K562 (cell line): ENCODE data around the gene CAPZB. TPM values are rescaled to one million over a fixed set of nuclear protein-coding genes. Genes with fewer than 3 reads are reported as not detected.

ENCODE experiments used
- ATAC-seq: fragments of 200-7000 bp; cut with Tn5 transposase; 3 replicates; pipeline ENCODE4 v1.9.1; 2020; ENCODE audit warnings: moderate library complexity
- BruUV-seq: library from RNA; stranded (reverse); fragments of 400-500 nt; replicated peaks from 2 replicates; lab custom pipeline; 2021; lab: Mats Ljungman, UMichigan
- CTCF ChIA-PET: fragments of 300-600 bp; formaldehyde crosslinking; extraction: SDS; loops from one replicate; lab custom pipeline; 2021; ENCODE audit warnings: low intra/inter-chr PET ratio; lab: Yijun Ruan, JAX
- POLR2A ChIA-PET: fragments of 300-600, 350-650 bp; sonication (Branson Sonifier 250); formaldehyde crosslinking; extraction: SDS; loops from one replicate; lab custom pipeline; 2021; ENCODE audit warnings: antibody characterized with exemption, inconsistent platforms; lab: Yijun Ruan, JAX
- DNase-seq, 4 experiments: peaks; one replicate each; pipeline versions ENCODE4 v3.0.0 to v3.0.0-alpha.2; 2011 to 2018; ENCODE audit warnings: low spot score in 3 of 4, mixed read lengths in 3 of 4; ENCODE audit errors: extremely low read depth in 1 of 4
- FAIRE-seq: peaks from 2 replicates; lab custom pipeline; 2011; peaks lifted over from hg19 to GRCh38; lab: Jason Lieb, UNC
- H2AFZ ChIP-seq: 2 replicates; pipeline ENCODE4 v1.6.0; 2011; ENCODE audit warnings: low read depth, low read length, control low read depth, inconsistent platforms
- H3K27ac ChIP-seq: fragments of 200-600 bp; 3 replicates; pipeline ENCODE4 v1.8.0; 2011; ENCODE audit warnings: low read depth, mild to moderate bottlenecking, control low read depth, inconsistent platforms, low read length, moderate library complexity, mixed read lengths; ENCODE audit errors: extremely low read depth
- H3K27me3 ChIP-seq, 2 experiments: fragments of 300-600 bp in 1 of 2; 2 replicates in 1 of 2; 3 replicates in 1 of 2; pipeline versions ENCODE4 v1.6.0 to v1.8.0; 2011; ENCODE audit warnings: inconsistent platforms in 2 of 2, low read length in 2 of 2, mild to moderate bottlenecking in 1 of 2, mixed read lengths in 1 of 2, moderate library complexity in 1 of 2; ENCODE audit not compliant: control insufficient read depth in 2 of 2, insufficient read depth in 2 of 2
- H3K36me3 ChIP-seq: fragments of 300-600 bp; 3 replicates; pipeline ENCODE4 v1.8.0; 2011; ENCODE audit warnings: mild to moderate bottlenecking, low read length, inconsistent platforms; ENCODE audit not compliant: control insufficient read depth, insufficient read depth
- H3K4me1 ChIP-seq, 2 experiments: fragments of 200-600 bp in 1 of 2; replicated peaks in 1 of 2; 2 replicates in 1 of 2; 3 replicates in 1 of 2; pipeline versions ENCODE4 v1.5.1 to v1.8.0; 2011; ENCODE audit warnings: inconsistent platforms in 2 of 2, low read length in 2 of 2, mild to moderate bottlenecking in 1 of 2, mixed read lengths in 1 of 2, moderate library complexity in 1 of 2; ENCODE audit not compliant: control insufficient read depth in 2 of 2, insufficient read depth in 2 of 2
- H3K4me2 ChIP-seq: 2 replicates; pipeline ENCODE4 v1.6.1; 2011; ENCODE audit warnings: low read length, control low read depth, inconsistent platforms, mixed read lengths; ENCODE audit not compliant: insufficient read depth
- H3K4me3 ChIP-seq: fragments of 200-600 bp; sonication (generic), shearing (Covaris generic); 2 replicates; pipeline ENCODE4 v1.5.1; 2016; ENCODE audit warnings: control low read depth, inconsistent platforms
- H3K79me2 ChIP-seq: fragments of 200-600 bp; 3 replicates; pipeline ENCODE4 v1.8.0; 2011; ENCODE audit warnings: low read length, inconsistent platforms; ENCODE audit not compliant: control insufficient read depth, insufficient read depth
- H3K9ac ChIP-seq, 2 experiments: 2 replicates each; pipeline versions ENCODE4 v1.6.0 to v1.6.1; 2011; ENCODE audit warnings: low read depth in 2 of 2, low read length in 2 of 2, control low read depth in 1 of 2, inconsistent platforms in 1 of 2, mild to moderate bottlenecking in 1 of 2, mixed read lengths in 1 of 2; ENCODE audit not compliant: insufficient read depth in 1 of 2
- H3K9me1 ChIP-seq: one replicate; pipeline ENCODE4 v1.6.0; 2011; ENCODE audit warnings: inconsistent platforms, mild to moderate bottlenecking, low read length, moderate library complexity; ENCODE audit not compliant: control insufficient read depth, insufficient read depth
- H3K9me3 ChIP-seq: replicated peaks from 2 replicates; pipeline ENCODE4 v1.5.1; 2011; ENCODE audit warnings: low read depth, low read length, inconsistent platforms; ENCODE audit not compliant: control insufficient read depth, insufficient read depth
- H4K20me1 ChIP-seq: replicated peaks from 2 replicates; pipeline ENCODE4 v1.6.1; 2011; ENCODE audit warnings: low read length, inconsistent platforms, mixed read lengths; ENCODE audit not compliant: control insufficient read depth, insufficient read depth
- AFF1 ChIP-seq, 2 experiments: fragments of 450-650 bp; IDR thresholded peaks; 2 replicates each; pipeline ENCODE4 v1.6.1; 2018; ENCODE audit warnings: mild to moderate bottlenecking in 2 of 2, low read depth in 1 of 2; ENCODE audit not compliant: partially characterized antibody in 2 of 2
- CREB3L1 ChIP-seq: fragments of 450-650 bp; IDR thresholded peaks from 2 replicates; pipeline ENCODE4 v1.6.1; 2014; ENCODE audit warnings: low read depth, mild to moderate bottlenecking, moderate library complexity, borderline replicate concordance
- ETV1 ChIP-seq: fragments of 450-650 bp; conservative IDR thresholded peaks from 2 replicates; pipeline ENCODE4 v1.6.1; 2016; ENCODE audit warnings: missing genetic modification characterization, control low read depth, low read depth, missing compliant biosample characterization
- MIER1 ChIP-seq: fragments of 450-650 bp; IDR thresholded peaks from 2 replicates; pipeline ENCODE4 v1.6.1; 2016; ENCODE audit warnings: antibody characterized with exemption, mild to moderate bottlenecking, low read depth
- NFRKB ChIP-seq: fragments of 450-650 bp; IDR thresholded peaks from 2 replicates; pipeline ENCODE4 v1.6.1; 2016; ENCODE audit warnings: low read depth
- SNIP1 ChIP-seq: fragments of 450-650 bp; IDR thresholded peaks from 2 replicates; pipeline ENCODE4 v1.7.1; 2017; ENCODE audit warnings: low read depth, mild to moderate bottlenecking
- TARDBP ChIP-seq: fragments of 450-650 bp; IDR thresholded peaks from 2 replicates; pipeline ENCODE4 v1.6.1; 2016
- TRIM24 ChIP-seq, 2 experiments: fragments of 450-650 bp; IDR thresholded peaks; 2 replicates each; pipeline ENCODE4 v1.6.1; 2016
- ZMIZ1 ChIP-seq, 2 experiments: fragments of 150-350 bp in 1 of 2; IDR thresholded peaks; 2 replicates each; pipeline ENCODE4 v1.6.1; 2012 to 2016; ENCODE audit warnings: low read depth in 2 of 2, low read length in 2 of 2, mild to moderate bottlenecking in 1 of 2, moderate library complexity in 1 of 2
- WGBS: fragments of 100-300 bp; shearing (Covaris generic); methylation state at CpG from one replicate; pipeline ENCODE4 v1.1.6; 2016; ENCODE audit warnings: low coverage, mixed read lengths; ENCODE audit not compliant: insufficient coverage; ENCODE audit errors: missing lambda C conversion rate; 5-methylcytosine and 5-hydroxymethylcytosine counted together
- in situ Hi-C: fragments of 300-500 bp; cut with MboI; formaldehyde crosslinking; loops from 4 replicates; pipeline ENCODE4 v1.15.0; 2018; ENCODE audit warnings: inconsistent platforms, mixed read lengths
- intact Hi-C: fragments of 100-400 bp; cut with micrococcal nuclease; formaldehyde crosslinking; loops from 2 replicates; pipeline ENCODE4 v1.14.2; 2022
- polyA plus RNA-seq, 8 experiments: library from polyadenylated mRNA; depleted of rRNA in 4 of 8; stranded (reverse) in 5 of 8; unstranded in 3 of 8; fragments of >200 nt; fragmentation: Nextera tagmentation in 2 of 8; fragmentation: Illumina TruSeq in 1 of 8; extraction: Ambion mirVana in 2 of 8; extraction: Trizol in 1 of 8; gene quantifications; 2 replicates each; pipeline versions ENCODE4 v1.2.1 to v1.2.3, GENCODE V29; 2011 to 2014; ENCODE audit warnings: inconsistent platforms in 1 of 8, missing spikeins in 1 of 8
- total RNA-seq, 7 experiments: library from RNA; depleted of rRNA in 6 of 7; stranded (reverse); fragments of >200 nt in 6 of 7; fragmentation: Illumina TruSeq in 2 of 7; extraction: Trizol in 2 of 7; gene quantifications; 2 replicates each; pipeline versions ENCODE4 v1.2.1 to v1.2.3, GENCODE V29; 2011 to 2021; ENCODE audit warnings: low replicate concordance in 1 of 7

CAPZB gene
- total and polyA plus RNA-seq, 9 of the 15 experiments (the other 6 are each of a cell fraction or from before 2014, with no cell fraction given), result 57.6 to 297 (median 125) TPM

GRCh38 chr1:19312782-19313635, 172.3 kb downstream of the CAPZB start:
- Histone ChIP-seq H3K79me2 (peaks cover 66% of the 10 kb centered on the region), H3K4me1 (peaks cover 54 to 76% of the 10 kb centered on the region in 2 experiments), H3K9me3 (no peaks in the 10 kb centered on the region), H3K9ac (peak overlapping the region; percentile 88 to 95), H3K27ac (peak overlapping the region; percentile 97), H2AFZ (peak overlapping the region; percentile 90), H3K9me1 (peaks cover 2% of the 10 kb centered on the region), H3K4me3 (peak overlapping the region; percentile 77), H4K20me1 (peaks cover 20% of the 10 kb centered on the region), H3K27me3 (no peaks in the 10 kb centered on the region), H3K4me2 (peak overlapping the region; percentile 91), H3K36me3 (peaks cover 41% of the 10 kb centered on the region)
- CTCF ChIA-PET, result no interaction called here
- POLR2A ChIA-PET, result interaction anchor here (0.6 to 4.0 kb wide), 14 partner anchors 8 to 135 kb away, joined by 3 to 21 read pairs (median 4); partner anchors contain the start of genes EMC1 and MRTO4
- BruUV-seq, result TSS peak; percentile 70
- 9% methylated on average over 20 of the region's 20 CpGs for WGBS
- FAIRE-seq (peak; percentile 88), DNase-seq (peak in 1 of 4 experiments; percentile 95), ATAC-seq (peak; percentile 86)
- intact Hi-C loops, result loop anchor here (5.0 kb wide), 1 partner anchor 61 kb away; the partner anchor contains the start of genes EMC1 and MRTO4
- in situ Hi-C loops, result no loop called here
- TF ChIP-seq CREB3L1 (no peak), MIER1 (peak; percentile 47; the same call in 1 of the 2 replicates), AFF1 (IDR thresholded peaks at IDR 0.05; ENCODE audit: low read depth in 1 of 2, partially characterized antibody in 2 of 2) (peak in 1 of 2 experiments; percentile 8), SNIP1 (peak; percentile 66; the same call in 1 of the 2 replicates), ETV1 (tag) (no peak), TARDBP (0 out of 2 replicates have a peak, but pooled peaks have one; percentile 1), NFRKB (peak; percentile 24; the same call in 1 of the 2 replicates), ZMIZ1 (IDR thresholded peaks at IDR 0.05; ENCODE audit: low read depth in 2 of 2, low read length in 2 of 2) (peak in 1 of 2 experiments; percentile 44; a peak in 1 of 4 replicates), TRIM24 (IDR thresholded peaks at IDR 0.05) (0 out of 4 replicates have a peak, but pooled peaks of 1 of the 2 experiments have one; percentile 6)
